ENCODE measurements around the gene XPO6. TPM values are rescaled to one million over a fixed set of nuclear protein-coding genes. Genes with fewer than 3 reads are reported as not detected.

The XPO6 gene
- total RNA-seq, 1 donor from 2014 or later: 71.6 TPM

- H3K27me3 Mint-ChIP-seq (ENCODE audit: insufficient read depth, low read depth): no peaks in the 10 kb centered on the region
- Histone ChIP-seq H4K20me1 (ENCODE audit: low read depth) (peaks cover 26% of the 10 kb centered on the region), H3K9ac (no peak overlapping the region), H2AFZ (replicated peaks) (no peak overlapping the region), H3K27me3 (no peaks in the 10 kb centered on the region), H3K36me3 (no peaks in the 10 kb centered on the region), H3K79me2 (ENCODE audit: low read depth) (peaks cover 88% of the 10 kb centered on the region), H3K4me1 (peaks cover 6% of the 10 kb centered on the region), H3K27ac (no peak overlapping the region), H3K9me3 (ENCODE audit: low read depth) (no peaks in the 10 kb centered on the region), H3K4me2 (no peak overlapping the region), H3K4me3 (no peak overlapping the region), H3F3A (ENCODE audit: low read depth) (no peaks in the 10 kb centered on the region)
- H3K4me3 Mint-ChIP-seq: no peak overlapping the region
- no peak overlapping the region for H3K27ac Mint-ChIP-seq
- H3K36me3 Mint-ChIP-seq: peaks cover 18% of the 10 kb centered on the region
- no peak for DNase-seq (ENCODE audit: low spot score)
- H3K9me3 Mint-ChIP-seq: peaks cover 4% of the 10 kb centered on the region
- TF ChIP-seq EZH2phosphoT487 (IDR thresholded peaks at IDR 0.05) (no peak), CTCF (IDR thresholded peaks at IDR 0.05) (no peak), EZH2 (IDR thresholded peaks at IDR 0.05) (no peak)
- H3K4me1 Mint-ChIP-seq: peaks cover 8% of the 10 kb centered on the region
Measured at GRCh38 chr16:28180655-28181460, 30.9 kb downstream of the XPO6 start.

DNA sequence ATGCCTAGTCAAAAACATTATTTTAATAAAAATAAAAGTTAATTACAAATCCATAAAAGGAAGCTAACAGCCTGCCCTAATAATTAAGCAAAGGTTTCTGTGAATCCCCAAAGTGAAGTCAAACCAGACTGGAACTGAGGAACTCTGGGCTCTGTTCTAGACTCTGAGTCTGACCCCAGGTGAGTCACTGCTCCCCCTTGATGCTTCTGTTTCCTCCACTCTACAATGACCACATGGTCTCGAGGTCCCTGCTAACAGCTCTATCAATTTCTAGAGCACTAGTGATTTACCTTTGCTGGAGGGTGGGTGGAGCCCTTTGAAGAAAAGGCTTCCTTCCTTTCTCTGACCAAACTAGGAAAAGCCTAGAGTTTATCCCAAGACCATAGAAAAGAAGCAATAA is 32.4 kb downstream of the XPO6 start:
- H4K20me1 ChIP-seq (ENCODE audit: low read depth): peaks cover 26% of the 10 kb centered on the region
- H3K9ac ChIP-seq: no peak overlapping the region
- no peak overlapping the region for H3K27ac ChIP-seq
- no peaks in the 10 kb centered on the region for H3K36me3 ChIP-seq
- Mint-ChIP-seq H3K36me3 (peaks cover 27% of the 10 kb centered on the region), H3K27me3 (ENCODE audit: insufficient read depth, low read depth) (no peaks in the 10 kb centered on the region), H3K27ac (no peak overlapping the region), H3K9me3 (peaks cover 2% of the 10 kb centered on the region), H3K4me1 (peaks cover 8% of the 10 kb centered on the region), H3K4me3 (no peak overlapping the region)
- H3K27me3 ChIP-seq: no peaks in the 10 kb centered on the region
- peaks cover 76% of the 10 kb centered on the region for H3K79me2 ChIP-seq (ENCODE audit: low read depth)
- H3F3A ChIP-seq (ENCODE audit: low read depth): no peaks in the 10 kb centered on the region
- H3K4me2 ChIP-seq: no peak overlapping the region
- peaks cover 6% of the 10 kb centered on the region for H3K4me1 ChIP-seq
- no peak for TF ChIP-seq CTCF (IDR thresholded peaks at IDR 0.05)
- no peak for TF ChIP-seq EZH2 (IDR thresholded peaks at IDR 0.05)
- TF ChIP-seq EZH2phosphoT487 (IDR thresholded peaks at IDR 0.05): no peak
- DNase-seq (ENCODE audit: low spot score): no peak
- no peak overlapping the region for H3K4me3 ChIP-seq
- no peak overlapping the region for H2AFZ ChIP-seq (replicated peaks)
- no peaks in the 10 kb centered on the region for H3K9me3 ChIP-seq (ENCODE audit: low read depth)

DNA sequence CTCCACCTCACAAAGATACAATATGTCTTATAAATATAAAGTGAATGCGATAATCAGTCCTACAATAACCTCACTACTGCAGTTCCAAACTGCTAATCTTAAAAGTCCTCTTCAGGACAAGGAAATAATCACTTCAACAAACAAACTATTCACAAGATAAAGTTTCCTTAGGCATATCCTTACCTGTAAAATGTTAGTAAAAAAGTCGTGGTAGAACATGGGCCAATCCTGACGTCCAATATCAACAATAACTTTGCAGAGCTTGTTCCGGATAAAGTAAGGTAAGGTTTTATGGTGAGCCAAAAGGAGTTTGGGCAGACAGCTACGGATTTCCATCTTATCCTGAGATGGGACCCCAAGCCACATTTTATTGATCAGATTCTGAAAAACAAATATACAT is 36.0 kb downstream of the XPO6 start:
- no peaks in the 10 kb centered on the region for H3K9me3 ChIP-seq (ENCODE audit: low read depth)
- no peaks in the 10 kb centered on the region for H3K36me3 ChIP-seq
- DNase-seq (ENCODE audit: low spot score): no peak
- peaks cover 39% of the 10 kb centered on the region for H3K79me2 ChIP-seq (ENCODE audit: low read depth)
- H3K4me2 ChIP-seq: no peak overlapping the region
- Mint-ChIP-seq H3K36me3 (peaks cover 38% of the 10 kb centered on the region), H3K9me3 (no peaks in the 10 kb centered on the region), H3K27ac (no peak overlapping the region), H3K27me3 (ENCODE audit: insufficient read depth, low read depth) (no peaks in the 10 kb centered on the region), H3K4me1 (no peaks in the 10 kb centered on the region), H3K4me3 (no peak overlapping the region)
- H3K27ac ChIP-seq: no peak overlapping the region
- H3K27me3 ChIP-seq: no peaks in the 10 kb centered on the region
- no peak overlapping the region for H2AFZ ChIP-seq (replicated peaks)
- H3K4me1 ChIP-seq: no peaks in the 10 kb centered on the region
- H3F3A ChIP-seq (ENCODE audit: low read depth): no peaks in the 10 kb centered on the region
- no peak overlapping the region for H3K4me3 ChIP-seq
- TF ChIP-seq EZH2phosphoT487 (IDR thresholded peaks at IDR 0.05): no peak
- no peak for TF ChIP-seq CTCF (IDR thresholded peaks at IDR 0.05)
- TF ChIP-seq EZH2 (IDR thresholded peaks at IDR 0.05): no peak
- H3K9ac ChIP-seq: no peak overlapping the region
- peaks cover 16% of the 10 kb centered on the region for H4K20me1 ChIP-seq (ENCODE audit: low read depth)
